Measurements from ENCODE around the gene HILPDA.

GRCh38 chr7:128435327-128435686 is 20.4 kb upstream of the HILPDA start:
- TF ChIP-seq, protein P1, sequence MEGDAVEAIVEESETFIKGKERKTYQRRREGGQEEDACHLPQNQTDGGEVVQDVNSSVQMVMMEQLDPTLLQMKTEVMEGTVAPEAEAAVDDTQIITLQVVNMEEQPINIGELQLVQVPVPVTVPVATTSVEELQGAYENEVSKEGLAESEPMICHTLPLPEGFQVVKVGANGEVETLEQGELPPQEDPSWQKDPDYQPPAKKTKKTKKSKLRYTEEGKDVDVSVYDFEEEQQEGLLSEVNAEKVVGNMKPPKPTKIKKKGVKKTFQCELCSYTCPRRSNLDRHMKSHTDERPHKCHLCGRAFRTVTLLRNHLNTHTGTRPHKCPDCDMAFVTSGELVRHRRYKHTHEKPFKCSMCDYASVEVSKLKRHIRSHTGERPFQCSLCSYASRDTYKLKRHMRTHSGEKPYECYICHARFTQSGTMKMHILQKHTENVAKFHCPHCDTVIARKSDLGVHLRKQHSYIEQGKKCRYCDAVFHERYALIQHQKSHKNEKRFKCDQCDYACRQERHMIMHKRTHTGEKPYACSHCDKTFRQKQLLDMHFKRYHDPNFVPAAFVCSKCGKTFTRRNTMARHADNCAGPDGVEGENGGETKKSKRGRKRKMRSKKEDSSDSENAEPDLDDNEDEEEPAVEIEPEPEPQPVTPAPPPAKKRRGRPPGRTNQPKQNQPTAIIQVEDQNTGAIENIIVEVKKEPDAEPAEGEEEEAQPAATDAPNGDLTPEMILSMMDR (IDR thresholded peaks at IDR 0.05; ENCODE audit: poor library complexity, severe bottlenecking): no peak
- no peak for TF ChIP-seq MXI1 (conservative IDR thresholded peaks at IDR 0.05; ENCODE audit: poor library complexity, severe bottlenecking)
- TF ChIP-seq REST (IDR thresholded peaks at IDR 0.05; ENCODE audit: borderline replicate concordance): no peak
- no peak for TF ChIP-seq POLR2AphosphoS5 (IDR thresholded peaks at IDR 0.05)
- TF ChIP-seq EP300 (conservative IDR thresholded peaks at IDR 0.05; ENCODE audit: poor library complexity, severe bottlenecking): no peak
